ENCODE data around the gene RTL10. TPM values are rescaled to one million over a fixed set of nuclear protein-coding genes. Genes with fewer than 3 reads are reported as not detected.

Gene RTL10
- total RNA-seq, 5 donors from 2014 or later (not counting 1 experiment from before 2014, with no cell fraction given) = 21.1 to 35.1 (median 28.5) TPM

DNA sequence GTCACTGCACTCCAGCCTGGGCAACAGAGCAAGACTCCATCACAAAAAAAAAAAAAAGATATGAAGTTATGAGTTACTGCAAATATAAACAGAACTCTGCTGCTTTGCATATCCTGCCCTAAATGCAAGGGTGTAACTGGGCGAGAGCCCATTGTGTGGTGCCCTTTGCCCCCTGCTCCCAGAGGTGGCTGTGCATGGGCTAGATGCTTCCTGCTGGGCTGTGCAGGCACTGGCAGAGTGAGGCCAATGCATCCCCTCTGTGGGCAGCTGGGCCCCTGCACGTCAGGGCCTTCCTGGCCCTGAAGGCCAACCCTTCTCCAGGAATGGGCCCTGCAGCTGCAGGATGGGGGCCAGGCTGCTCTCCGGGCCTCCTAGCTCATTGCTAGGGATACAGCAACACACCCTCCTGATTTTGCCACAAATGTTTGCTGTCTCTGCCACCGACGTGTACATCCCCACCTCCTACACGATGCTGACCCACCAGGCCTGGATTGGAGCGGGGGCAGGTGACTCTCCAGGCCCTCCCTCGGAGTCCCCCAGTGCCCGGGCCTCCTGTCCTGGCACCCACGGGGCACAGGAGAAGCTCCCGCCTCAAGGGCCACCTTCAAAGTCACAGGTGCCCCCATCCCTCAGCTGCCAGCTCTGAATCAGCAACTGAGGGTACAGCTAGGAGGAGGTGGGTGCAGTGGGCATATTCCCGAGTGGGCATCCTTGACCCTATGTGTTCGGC, 46.2 kb upstream of the RTL10 start:
- Mint-ChIP-seq H3K36me3 (peaks cover 9% of the 10 kb centered on the region), H3K4me1 (peaks cover 15 to 19% (median 16%) of the 10 kb centered on the region in 3 donors), H3K9me3 (no peaks in the 10 kb centered on the region), H3K4me3 (no peak overlapping the region), H3K27me3 (no peaks in the 10 kb centered on the region), H3K27ac (no peak overlapping the region)
- 95% methylated on average over 11 of the region's 13 CpGs for WGBS (ENCODE audit: insufficient coverage)
- no peak overlapping the region for H3K4me3 ChIP-seq (ENCODE audit: control insufficient read depth in 1 of 2, extremely low read depth in 1 of 2, low read length in 1 of 2)
- no peaks in the 10 kb centered on the region for H3K9me3 ChIP-seq
- ChIA-PET POLR2A (interaction anchor here in 1 of 2 donors (0.7 kb wide), 1 partner anchor 15 kb away, joined by 5 read pairs; no protein-coding TSS in a partner anchor), CTCF (interaction anchor here in 1 of 2 donors (0.6 kb wide), 1 partner anchor 979 kb away, joined by 3 read pairs; no protein-coding TSS in a partner anchor)
- H3K4me1 ChIP-seq (ENCODE audit: control insufficient read depth in 1 of 2, extremely low read depth in 1 of 2, insufficient read depth in 2 of 2, low read length in 2 of 2) = peaks cover 11 to 16% of the 10 kb centered on the region in 2 experiments
- no peak overlapping the region for H3K27ac ChIP-seq (ENCODE audit: low read length)
- H3K27me3 ChIP-seq (replicated peaks in 1 of 2; ENCODE audit: control insufficient read depth in 2 of 2, extremely low read depth in 1 of 2, insufficient read depth in 2 of 2, low read length in 1 of 2) = no peaks in the 10 kb centered on the region
- H3K36me3 ChIP-seq (ENCODE audit: control insufficient read depth in 2 of 2, extremely low read depth in 1 of 2, insufficient read depth in 1 of 2, low read length in 1 of 2) = peaks cover 2 to 11% of the 10 kb centered on the region in 2 donors
- DNase-seq (no peak), ATAC-seq (replicated peaks in 1 of 4) (no peak)

DNA sequence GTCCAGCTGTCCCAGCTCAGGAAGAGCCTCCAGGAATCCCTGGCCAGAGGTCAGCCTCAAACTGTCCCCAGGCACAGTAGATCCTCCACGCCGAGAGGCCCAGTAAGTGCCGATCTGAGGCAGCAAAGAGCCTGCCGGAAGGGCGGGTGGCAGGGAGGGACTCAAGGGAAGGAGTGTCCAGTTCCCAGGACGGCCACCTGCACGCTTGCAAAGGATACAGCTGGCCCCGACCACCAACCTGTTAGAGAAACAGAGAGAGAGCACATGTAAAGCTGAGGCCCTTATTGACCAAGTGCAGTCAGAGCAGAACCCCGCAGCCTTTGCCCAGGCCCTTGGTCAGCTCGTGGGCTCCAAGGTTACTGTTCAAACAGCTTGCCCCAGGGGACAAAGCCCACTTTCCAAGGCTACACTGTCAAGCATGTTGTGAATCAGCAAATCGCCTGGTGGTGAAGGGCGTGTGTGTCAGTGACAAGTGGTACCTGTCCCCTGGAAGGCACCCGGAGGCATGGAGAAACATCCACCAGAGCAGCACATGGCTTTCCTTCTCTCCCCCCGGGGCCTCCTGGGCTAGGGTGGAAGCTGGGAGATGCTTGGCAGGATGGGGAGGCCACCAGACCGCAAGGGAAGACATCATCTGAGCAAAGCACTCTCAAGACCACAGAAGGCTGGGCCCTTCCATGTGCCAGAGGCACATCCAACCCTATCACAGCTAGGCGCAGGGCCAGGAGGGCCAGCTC, 44.3 kb upstream of the RTL10 start:
- H3K27ac Mint-ChIP-seq = no peak overlapping the region
- ATAC-seq (replicated peaks in 1 of 4) = no peak
- ChIA-PET POLR2A (no interaction called here), CTCF (no interaction called here)
- H3K4me1 Mint-ChIP-seq = peaks cover 33% of the 10 kb centered on the region in 3 donors
- H3K9me3 Mint-ChIP-seq = no peaks in the 10 kb centered on the region
- H3K4me3 ChIP-seq (ENCODE audit: control insufficient read depth in 1 of 2, extremely low read depth in 1 of 2, low read length in 1 of 2) = no peak overlapping the region
- no peak overlapping the region for H3K27ac ChIP-seq (ENCODE audit: low read length)
- no peaks in the 10 kb centered on the region for H3K27me3 Mint-ChIP-seq
- H3K36me3 ChIP-seq (ENCODE audit: control insufficient read depth in 2 of 2, extremely low read depth in 1 of 2, insufficient read depth in 1 of 2, low read length in 1 of 2) = peaks cover 0 to 11% of the 10 kb centered on the region in 2 donors
- peaks cover 27 to 34% of the 10 kb centered on the region in 2 experiments for H3K4me1 ChIP-seq (ENCODE audit: control insufficient read depth in 1 of 2, extremely low read depth in 1 of 2, insufficient read depth in 2 of 2, low read length in 2 of 2)
- DNase-seq = no peak
- H3K9me3 ChIP-seq = no peaks in the 10 kb centered on the region
- 87% methylated on average over 12 of the region's 16 CpGs for WGBS (ENCODE audit: insufficient coverage)
- H3K36me3 Mint-ChIP-seq = peaks cover 7% of the 10 kb centered on the region
- no peaks in the 10 kb centered on the region for H3K27me3 ChIP-seq (replicated peaks in 1 of 2; ENCODE audit: control insufficient read depth in 2 of 2, extremely low read depth in 1 of 2, insufficient read depth in 2 of 2, low read length in 1 of 2)
- H3K4me3 Mint-ChIP-seq = no peak overlapping the region

DNA sequence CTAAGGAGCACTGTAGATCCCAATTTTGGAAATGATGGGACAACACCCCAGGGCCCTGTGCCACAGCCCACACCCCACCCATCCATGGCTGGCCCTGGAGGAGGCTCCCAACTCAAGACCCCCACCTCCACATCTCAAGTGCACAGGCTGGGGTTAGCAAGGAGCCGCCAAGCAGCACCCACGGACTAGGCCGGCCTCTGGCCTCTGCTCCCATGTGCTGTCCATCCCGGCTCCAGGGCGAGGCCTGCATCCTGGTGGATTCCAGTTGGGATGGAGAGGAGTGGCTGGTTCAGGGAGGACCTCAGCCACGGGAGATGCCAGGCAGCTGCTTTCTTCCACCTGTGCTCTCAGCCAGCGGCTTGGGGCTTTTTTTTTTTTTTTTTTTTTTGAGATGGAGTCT, 43.5 kb upstream of the RTL10 start:
- Histone ChIP-seq H3K4me1 (ENCODE audit: control insufficient read depth in 1 of 2, extremely low read depth in 1 of 2, insufficient read depth in 2 of 2, low read length in 2 of 2) (peaks cover 35 to 43% of the 10 kb centered on the region in 2 experiments), H3K27me3 (replicated peaks in 1 of 2; ENCODE audit: control insufficient read depth in 2 of 2, extremely low read depth in 1 of 2, insufficient read depth in 2 of 2, low read length in 1 of 2) (no peaks in the 10 kb centered on the region), H3K4me3 (ENCODE audit: control insufficient read depth in 1 of 2, extremely low read depth in 1 of 2, low read length in 1 of 2) (no peak overlapping the region), H3K9me3 (no peaks in the 10 kb centered on the region), H3K27ac (ENCODE audit: low read length) (no peak overlapping the region), H3K36me3 (ENCODE audit: control insufficient read depth in 2 of 2, extremely low read depth in 1 of 2, insufficient read depth in 1 of 2, low read length in 1 of 2) (peaks cover 0 to 11% of the 10 kb centered on the region in 2 donors)
- DNase-seq (no peak), ATAC-seq (replicated peaks in 1 of 4) (no peak)
- Mint-ChIP-seq H3K27ac (no peak overlapping the region), H3K9me3 (no peaks in the 10 kb centered on the region), H3K4me3 (no peak overlapping the region), H3K36me3 (peaks cover 7% of the 10 kb centered on the region), H3K4me1 (peaks cover 41 to 42% (median 42%) of the 10 kb centered on the region in 3 donors), H3K27me3 (no peaks in the 10 kb centered on the region)
- CTCF ChIA-PET = no interaction called here
- POLR2A ChIA-PET = interaction anchor here in 1 of 2 donors (0.6 kb wide), 1 partner anchor 197 kb away, joined by 4 read pairs; no protein-coding TSS in a partner anchor
- WGBS (ENCODE audit: insufficient coverage) = 96% methylated on average over 4 of the region's 7 CpGs

DNA sequence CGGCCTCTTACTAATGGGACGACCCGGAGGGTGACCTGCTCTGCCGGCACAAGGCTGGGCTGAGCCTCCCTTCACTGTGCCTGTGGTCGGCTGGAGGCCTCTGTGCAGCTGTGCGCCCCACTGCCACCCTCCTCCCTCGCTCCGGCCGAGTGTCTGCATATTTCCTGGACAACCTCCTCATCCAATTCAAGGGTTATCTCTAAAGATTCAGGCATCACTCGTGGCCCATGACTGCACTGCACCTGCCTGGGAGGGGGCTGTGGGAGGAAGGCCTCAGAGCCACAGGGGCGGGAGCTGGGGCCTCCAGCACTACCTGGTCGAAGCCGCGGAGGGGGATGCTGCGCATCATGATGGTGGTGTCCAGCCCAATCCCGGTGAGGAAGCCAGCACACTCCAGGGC, 43.1 kb upstream of the RTL10 start:
- Mint-ChIP-seq H3K36me3 (peaks cover 7% of the 10 kb centered on the region), H3K27me3 (no peaks in the 10 kb centered on the region), H3K4me3 (no peak overlapping the region), H3K9me3 (no peaks in the 10 kb centered on the region), H3K27ac (peak overlapping the region in 1 of 2 donors; percentile 52), H3K4me1 (peaks cover 45 to 46% (median 46%) of the 10 kb centered on the region in 3 donors)
- CTCF ChIA-PET = no interaction called here
- DNase-seq (no peak), ATAC-seq (replicated peaks in 1 of 4) (no peak)
- Histone ChIP-seq H3K36me3 (ENCODE audit: control insufficient read depth in 2 of 2, extremely low read depth in 1 of 2, insufficient read depth in 1 of 2, low read length in 1 of 2) (peaks cover 0 to 11% of the 10 kb centered on the region in 2 donors), H3K4me1 (ENCODE audit: control insufficient read depth in 1 of 2, extremely low read depth in 1 of 2, insufficient read depth in 2 of 2, low read length in 2 of 2) (peaks cover 39 to 47% of the 10 kb centered on the region in 2 experiments), H3K27ac (ENCODE audit: low read length) (no peak overlapping the region), H3K27me3 (replicated peaks in 1 of 2; ENCODE audit: control insufficient read depth in 2 of 2, extremely low read depth in 1 of 2, insufficient read depth in 2 of 2, low read length in 1 of 2) (no peaks in the 10 kb centered on the region), H3K9me3 (no peaks in the 10 kb centered on the region), H3K4me3 (ENCODE audit: control insufficient read depth in 1 of 2, extremely low read depth in 1 of 2, low read length in 1 of 2) (no peak overlapping the region)
- POLR2A ChIA-PET = interaction anchor here in 1 of 2 donors (0.6 kb wide), 1 partner anchor 197 kb away, joined by 4 read pairs; no protein-coding TSS in a partner anchor
- 93% methylated on average over 9 of the region's 16 CpGs for WGBS (ENCODE audit: insufficient coverage)

DNA sequence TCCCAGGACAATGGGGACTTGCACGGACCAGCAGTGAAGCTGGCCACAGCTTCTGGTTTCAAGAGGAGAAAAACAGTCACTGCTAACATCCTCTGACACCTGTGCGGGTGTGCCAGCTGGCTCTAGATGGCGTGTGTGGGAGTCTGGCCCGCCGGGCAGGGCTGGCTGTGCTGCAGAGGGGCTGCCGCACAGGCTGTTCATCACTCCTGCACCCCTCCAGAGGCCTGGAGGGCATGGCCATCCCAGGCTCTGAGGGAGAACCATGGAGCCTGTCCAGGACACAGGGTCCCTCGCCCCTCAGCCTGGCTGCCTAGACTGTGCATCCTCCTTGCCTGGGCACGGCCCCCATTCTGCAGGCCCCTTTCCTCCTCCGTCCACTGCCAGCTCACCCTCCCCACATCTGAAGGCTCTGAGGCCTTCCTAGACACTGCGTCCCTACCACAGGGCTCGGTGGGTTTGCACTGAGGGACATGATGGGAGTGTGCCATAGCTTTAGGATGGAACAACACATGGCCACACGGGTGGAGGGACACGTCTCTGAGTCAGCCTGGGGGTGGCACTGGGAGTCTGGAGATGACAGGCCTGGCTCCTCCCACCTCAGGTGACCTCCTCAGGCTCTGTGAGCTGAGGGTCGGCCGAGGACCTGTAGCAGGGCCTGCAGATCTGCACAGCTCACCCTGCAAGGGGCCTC, 42.1 kb upstream of the RTL10 start:
- POLR2A ChIA-PET = no interaction called here
- ATAC-seq (replicated peaks in 1 of 4) (peak; percentile 30 to 43 (median 38)), DNase-seq (peak in 19 of 35 experiments; percentile 5 to 58 (median 35))
- Histone ChIP-seq H3K4me3 (ENCODE audit: control insufficient read depth in 1 of 2, extremely low read depth in 1 of 2, low read length in 1 of 2) (no peak overlapping the region), H3K4me1 (ENCODE audit: control insufficient read depth in 1 of 2, extremely low read depth in 1 of 2, insufficient read depth in 2 of 2, low read length in 2 of 2) (peaks cover 45 to 56% of the 10 kb centered on the region in 2 experiments), H3K27ac (ENCODE audit: low read length) (no peak overlapping the region), H3K36me3 (ENCODE audit: control insufficient read depth in 2 of 2, extremely low read depth in 1 of 2, insufficient read depth in 1 of 2, low read length in 1 of 2) (peaks cover 0 to 10% of the 10 kb centered on the region in 2 donors), H3K9me3 (no peaks in the 10 kb centered on the region), H3K27me3 (replicated peaks in 1 of 2; ENCODE audit: control insufficient read depth in 2 of 2, extremely low read depth in 1 of 2, insufficient read depth in 2 of 2, low read length in 1 of 2) (no peaks in the 10 kb centered on the region)
- 44% methylated on average over 11 of the region's 15 CpGs for WGBS (ENCODE audit: insufficient coverage)
- Mint-ChIP-seq H3K4me1 (peaks cover 54 to 55% (median 55%) of the 10 kb centered on the region in 3 donors), H3K4me3 (peak overlapping the region in 1 of 3 donors; percentile 86), H3K27ac (peak overlapping the region; percentile 84 to 99), H3K36me3 (peaks cover 7% of the 10 kb centered on the region), H3K9me3 (no peaks in the 10 kb centered on the region), H3K27me3 (no peaks in the 10 kb centered on the region)
- CTCF ChIA-PET = interaction anchor here (0.5 to 0.6 kb wide), 2 partner anchors 56 to 1803 kb away, joined by 3 read pairs; no protein-coding TSS in a partner anchor

Measured in T-cell (primary cell).